ENCODE data around the gene PSMD13.

The PSMD13 gene

GRCh38 chr11:288478-289397 lies 52.0 kb downstream of the PSMD13 start, which contains the start of gene PGGHG:
PGGHG (plus strand) TSS chr11:289126; CDS start chr11:289817, 691 bp downstream.
- TF ChIP-seq CTCF (IDR thresholded peaks at IDR 0.05) = no peak

- TF ChIP-seq CTCF (IDR thresholded peaks at IDR 0.05) = no peak
Measured at GRCh38 chr11:289398-289711, 52.6 kb downstream of the PSMD13 start.

GRCh38 chr11:289712-290620 lies 53.2 kb downstream of the PSMD13 start:
- TF ChIP-seq CTCF (IDR thresholded peaks at IDR 0.05) = no peak

- no peak for TF ChIP-seq CTCF (IDR thresholded peaks at IDR 0.05)
Measured at GRCh38 chr11:290621-291231, 54.0 kb downstream of the PSMD13 start.

GRCh38 chr11:291281-292210 lies 54.8 kb downstream of the PSMD13 start:
- no peak for TF ChIP-seq CTCF (IDR thresholded peaks at IDR 0.05)

- no peak for TF ChIP-seq CTCF (IDR thresholded peaks at IDR 0.05)
Measured at GRCh38 chr11:292211-293121, 55.7 kb downstream of the PSMD13 start.
